HepG2 (cell line): ENCODE results near the gene KMT2E. TPM values are rescaled to one million over a fixed set of nuclear protein-coding genes. Genes with fewer than 3 reads are reported as not detected.

Experiments used
- AHR ChIP-seq: IDR thresholded peaks from 2 replicates; pipeline ENCODE4 v1.6.1; 2018; ENCODE audit warnings: missing genetic modification reagents, missing compliant biosample characterization
- CEBPG ChIP-seq: IDR thresholded peaks from 2 replicates; pipeline ENCODE4 v1.6.1; 2016
- IKZF4 ChIP-seq: sonication (generic); formaldehyde crosslinking; IDR thresholded peaks from 2 replicates; pipeline ENCODE4 v1.5.1; 2020; ENCODE audit warnings: borderline replicate concordance, mild to moderate bottlenecking, low read depth, missing genetic modification reagents; ENCODE audit errors: not compliant biosample characterization
- SALL1 ChIP-seq: sonication (generic); formaldehyde crosslinking; IDR thresholded peaks from 2 replicates; pipeline ENCODE4 v1.8.0; 2022; ENCODE audit warnings: mild to moderate bottlenecking, missing genetic modification reagents
- ZEB1 ChIP-seq: IDR thresholded peaks from 2 replicates; pipeline ENCODE4 v1.6.1; 2012; ENCODE audit warnings: mild to moderate bottlenecking, low read depth, inconsistent platforms; ENCODE audit not compliant: insufficient replicate concordance
- ZFP1 ChIP-seq: IDR thresholded peaks from 2 replicates; pipeline ENCODE4 v1.6.1; 2016
- ZFYVE20 ChIP-seq: sonication (generic); formaldehyde crosslinking; IDR thresholded peaks from 2 replicates; pipeline ENCODE4 v1.8.0; 2023; ENCODE audit warnings: low read depth, mild to moderate bottlenecking, moderate library complexity, missing genetic modification reagents, borderline replicate concordance
- ZNF124 ChIP-seq: sonication (generic); formaldehyde crosslinking; IDR thresholded peaks from 2 replicates; pipeline ENCODE4 v1.4.0; 2020; ENCODE audit warnings: missing genetic modification reagents
- ZNF496 ChIP-seq: sonication (generic); formaldehyde crosslinking; IDR thresholded peaks from 2 replicates; pipeline ENCODE4 v1.8.1; 2023; ENCODE audit warnings: mild to moderate bottlenecking, moderate library complexity, missing genetic modification reagents; ENCODE audit not compliant: insufficient replicate concordance
- ZNF572 ChIP-seq: sonication (generic); formaldehyde crosslinking; IDR thresholded peaks from 2 replicates; pipeline ENCODE4 v1.5.1; 2020; ENCODE audit warnings: mild to moderate bottlenecking, missing genetic modification reagents
- polyA plus RNA-seq, 8 experiments: library from polyadenylated mRNA; depleted of rRNA in 3 of 8; stranded (reverse) in 7 of 8; unstranded in 1 of 8; fragments of >200 nt; fragmentation: Illumina TruSeq in 4 of 8; extraction: Trizol in 4 of 8; gene quantifications; 2 replicates each; pipeline versions ENCODE4 v1.2.1 to v1.2.3, GENCODE V29; 2011 to 2016; ENCODE audit warnings: low read depth in 4 of 8, missing spikeins in 1 of 8, mixed read lengths in 1 of 8; ENCODE audit not compliant: insufficient read depth in 1 of 8
- total RNA-seq, 5 experiments: library from RNA; depleted of rRNA; stranded (reverse); fragments of >200 nt; fragmentation: Illumina TruSeq; extraction: Trizol; gene quantifications; 2 replicates each; pipeline ENCODE4 v1.2.3, GENCODE V29; 2016; ENCODE audit warnings: low read depth in 1 of 5
- TF ChIP-seq, protein P1 (sequence below), 2 experiments: sonication (generic) in 1 of 2; formaldehyde crosslinking in 1 of 2; IDR thresholded peaks; 2 replicates each; pipeline versions ENCODE4 v1.4.0 to v1.6.1; 2016 to 2020; ENCODE audit warnings: borderline replicate concordance in 1 of 2, low read depth in 1 of 2, mild to moderate bottlenecking in 1 of 2, missing genetic modification reagents in 1 of 2
- TF ChIP-seq, protein P2 (sequence below): sonication (generic); formaldehyde crosslinking; IDR thresholded peaks from 2 replicates; pipeline ENCODE4 v1.4.0; 2020; ENCODE audit warnings: missing genetic modification reagents
- TF ChIP-seq, protein P3 (sequence below): sonication (generic); formaldehyde crosslinking; IDR thresholded peaks from 2 replicates; pipeline ENCODE4 v1.5.0; 2020; ENCODE audit warnings: mild to moderate bottlenecking, missing genetic modification reagents
- TF ChIP-seq, protein P4 (sequence below): sonication (generic); formaldehyde crosslinking; IDR thresholded peaks from 2 replicates; pipeline ENCODE4 v1.4.0; 2020; ENCODE audit warnings: missing genetic modification reagents, borderline replicate concordance
- TF ChIP-seq, protein P5 (sequence below): IDR thresholded peaks from 2 replicates; pipeline ENCODE4 v1.6.1; 2016; ENCODE audit warnings: control low read depth
- TF ChIP-seq, protein P6 (sequence below): sonication (generic); formaldehyde crosslinking; IDR thresholded peaks from 2 replicates; pipeline ENCODE4 v1.4.0; 2020; ENCODE audit warnings: missing genetic modification reagents, mild to moderate bottlenecking, borderline replicate concordance

Gene KMT2E
- total and polyA plus RNA-seq, 2 of the 13 experiments (the other 11 are each of a cell fraction or from before 2014, with no cell fraction given) = 6.3 to 24.4 TPM

DNA sequence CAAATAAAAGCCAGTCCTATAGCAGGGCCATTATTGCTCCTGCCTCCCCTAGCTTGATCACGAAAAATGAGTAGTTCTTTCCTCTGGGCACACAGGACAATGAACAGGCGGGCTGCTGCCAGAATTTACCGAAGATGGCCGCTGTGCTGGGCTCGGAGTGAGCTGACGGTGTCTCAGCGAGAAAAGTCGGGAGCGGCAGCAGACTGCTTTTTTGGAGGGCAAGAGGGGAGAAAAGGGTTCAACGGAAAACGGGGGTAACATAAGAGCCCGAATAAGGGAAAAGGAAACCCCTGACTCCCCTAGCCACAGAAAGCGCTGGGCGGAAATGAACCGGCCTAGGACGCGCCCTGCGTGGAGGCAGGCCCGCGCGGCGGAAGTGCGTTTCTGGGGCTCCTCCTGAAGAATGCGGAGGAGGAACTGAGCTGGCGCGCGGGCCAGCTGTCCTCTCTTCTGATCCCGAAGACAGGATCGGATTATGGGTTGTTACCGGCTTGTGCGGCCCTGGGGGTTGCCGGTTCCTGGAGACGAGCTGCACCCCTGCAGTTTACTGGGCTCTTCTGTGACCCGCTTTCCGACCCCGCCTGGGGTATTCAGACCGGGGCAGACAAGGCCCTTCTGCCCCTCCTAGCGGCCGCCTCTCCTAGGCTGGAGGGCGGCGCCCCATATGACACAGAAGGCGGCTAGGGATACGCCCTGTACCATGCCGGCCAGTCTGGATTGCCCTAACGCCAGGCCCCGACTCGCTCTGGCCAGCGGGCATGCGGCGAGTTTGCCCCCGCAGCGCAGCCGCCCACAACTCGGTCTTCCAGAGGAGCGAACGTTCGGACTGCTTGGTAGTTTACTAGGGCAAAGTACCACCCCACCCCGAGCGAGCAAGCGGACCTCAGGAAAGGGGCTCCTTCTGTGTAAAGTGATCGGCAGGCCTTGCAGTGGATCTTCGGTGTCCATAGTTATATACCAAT lies 30.1 kb upstream of the KMT2E start (continued):
- TF ChIP-seq, protein P1, sequence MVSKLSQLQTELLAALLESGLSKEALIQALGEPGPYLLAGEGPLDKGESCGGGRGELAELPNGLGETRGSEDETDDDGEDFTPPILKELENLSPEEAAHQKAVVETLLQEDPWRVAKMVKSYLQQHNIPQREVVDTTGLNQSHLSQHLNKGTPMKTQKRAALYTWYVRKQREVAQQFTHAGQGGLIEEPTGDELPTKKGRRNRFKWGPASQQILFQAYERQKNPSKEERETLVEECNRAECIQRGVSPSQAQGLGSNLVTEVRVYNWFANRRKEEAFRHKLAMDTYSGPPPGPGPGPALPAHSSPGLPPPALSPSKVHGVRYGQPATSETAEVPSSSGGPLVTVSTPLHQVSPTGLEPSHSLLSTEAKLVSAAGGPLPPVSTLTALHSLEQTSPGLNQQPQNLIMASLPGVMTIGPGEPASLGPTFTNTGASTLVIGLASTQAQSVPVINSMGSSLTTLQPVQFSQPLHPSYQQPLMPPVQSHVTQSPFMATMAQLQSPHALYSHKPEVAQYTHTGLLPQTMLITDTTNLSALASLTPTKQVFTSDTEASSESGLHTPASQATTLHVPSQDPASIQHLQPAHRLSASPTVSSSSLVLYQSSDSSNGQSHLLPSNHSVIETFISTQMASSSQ (IDR thresholded peaks at IDR 0.05; ENCODE audit: low read depth) = no peak
- TF ChIP-seq, protein P1 (CRISPR knock-in tag; IDR thresholded peaks at IDR 0.05; ENCODE audit: borderline replicate concordance) = peak; percentile 68; the same call in 1 of the 2 replicates
- TF ChIP-seq SALL1 = peak; percentile 70
- no peak for TF ChIP-seq CEBPG (CRISPR knock-in tag)
- peak; percentile 22 for TF ChIP-seq IKZF4
- TF ChIP-seq, protein P2, sequence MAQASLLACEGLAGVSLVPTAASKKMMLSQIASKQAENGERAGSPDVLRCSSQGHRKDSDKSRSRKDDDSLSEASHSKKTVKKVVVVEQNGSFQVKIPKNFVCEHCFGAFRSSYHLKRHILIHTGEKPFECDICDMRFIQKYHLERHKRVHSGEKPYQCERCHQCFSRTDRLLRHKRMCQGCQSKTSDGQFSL (CRISPR knock-in tag) = no peak
- TF ChIP-seq ZNF124 (CRISPR knock-in tag) = peak; percentile 32; the same call in 1 of the 2 replicates
- 0 out of 2 replicates have a peak, but pooled peaks have one; percentile 23 for TF ChIP-seq ZFP1
- peak; percentile 27 for TF ChIP-seq ZEB1
- TF ChIP-seq, protein P3, sequence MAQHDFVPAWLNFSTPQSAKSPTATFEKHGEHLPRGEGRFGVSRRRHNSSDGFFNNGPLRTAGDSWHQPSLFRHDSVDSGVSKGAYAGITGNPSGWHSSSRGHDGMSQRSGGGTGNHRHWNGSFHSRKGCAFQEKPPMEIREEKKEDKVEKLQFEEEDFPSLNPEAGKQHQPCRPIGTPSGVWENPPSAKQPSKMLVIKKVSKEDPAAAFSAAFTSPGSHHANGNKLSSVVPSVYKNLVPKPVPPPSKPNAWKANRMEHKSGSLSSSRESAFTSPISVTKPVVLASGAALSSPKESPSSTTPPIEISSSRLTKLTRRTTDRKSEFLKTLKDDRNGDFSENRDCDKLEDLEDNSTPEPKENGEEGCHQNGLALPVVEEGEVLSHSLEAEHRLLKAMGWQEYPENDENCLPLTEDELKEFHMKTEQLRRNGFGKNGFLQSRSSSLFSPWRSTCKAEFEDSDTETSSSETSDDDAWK (CRISPR knock-in tag) = no peak
- TF ChIP-seq ZNF572 = 0 out of 2 replicates have a peak, but pooled peaks have one; percentile 32
- TF ChIP-seq, protein P4, sequence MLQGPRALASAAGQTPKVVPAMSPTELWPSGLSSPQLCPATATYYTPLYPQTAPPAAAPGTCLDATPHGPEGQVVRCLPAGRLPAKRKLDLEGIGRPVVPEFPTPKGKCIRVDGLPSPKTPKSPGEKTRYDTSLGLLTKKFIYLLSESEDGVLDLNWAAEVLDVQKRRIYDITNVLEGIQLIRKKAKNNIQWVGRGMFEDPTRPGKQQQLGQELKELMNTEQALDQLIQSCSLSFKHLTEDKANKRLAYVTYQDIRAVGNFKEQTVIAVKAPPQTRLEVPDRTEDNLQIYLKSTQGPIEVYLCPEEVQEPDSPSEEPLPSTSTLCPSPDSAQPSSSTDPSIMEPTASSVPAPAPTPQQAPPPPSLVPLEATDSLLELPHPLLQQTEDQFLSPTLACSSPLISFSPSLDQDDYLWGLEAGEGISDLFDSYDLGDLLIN (CRISPR knock-in tag) = no peak
- peak; percentile 58; the same call in 1 of the 2 replicates for TF ChIP-seq AHR (CRISPR knock-in tag)
- TF ChIP-seq, protein P5, sequence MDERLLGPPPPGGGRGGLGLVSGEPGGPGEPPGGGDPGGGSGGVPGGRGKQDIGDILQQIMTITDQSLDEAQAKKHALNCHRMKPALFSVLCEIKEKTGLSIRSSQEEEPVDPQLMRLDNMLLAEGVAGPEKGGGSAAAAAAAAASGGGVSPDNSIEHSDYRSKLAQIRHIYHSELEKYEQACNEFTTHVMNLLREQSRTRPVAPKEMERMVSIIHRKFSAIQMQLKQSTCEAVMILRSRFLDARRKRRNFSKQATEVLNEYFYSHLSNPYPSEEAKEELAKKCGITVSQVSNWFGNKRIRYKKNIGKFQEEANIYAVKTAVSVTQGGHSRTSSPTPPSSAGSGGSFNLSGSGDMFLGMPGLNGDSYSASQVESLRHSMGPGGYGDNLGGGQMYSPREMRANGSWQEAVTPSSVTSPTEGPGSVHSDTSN (CRISPR knock-in tag) = no peak
- TF ChIP-seq, protein P6, sequence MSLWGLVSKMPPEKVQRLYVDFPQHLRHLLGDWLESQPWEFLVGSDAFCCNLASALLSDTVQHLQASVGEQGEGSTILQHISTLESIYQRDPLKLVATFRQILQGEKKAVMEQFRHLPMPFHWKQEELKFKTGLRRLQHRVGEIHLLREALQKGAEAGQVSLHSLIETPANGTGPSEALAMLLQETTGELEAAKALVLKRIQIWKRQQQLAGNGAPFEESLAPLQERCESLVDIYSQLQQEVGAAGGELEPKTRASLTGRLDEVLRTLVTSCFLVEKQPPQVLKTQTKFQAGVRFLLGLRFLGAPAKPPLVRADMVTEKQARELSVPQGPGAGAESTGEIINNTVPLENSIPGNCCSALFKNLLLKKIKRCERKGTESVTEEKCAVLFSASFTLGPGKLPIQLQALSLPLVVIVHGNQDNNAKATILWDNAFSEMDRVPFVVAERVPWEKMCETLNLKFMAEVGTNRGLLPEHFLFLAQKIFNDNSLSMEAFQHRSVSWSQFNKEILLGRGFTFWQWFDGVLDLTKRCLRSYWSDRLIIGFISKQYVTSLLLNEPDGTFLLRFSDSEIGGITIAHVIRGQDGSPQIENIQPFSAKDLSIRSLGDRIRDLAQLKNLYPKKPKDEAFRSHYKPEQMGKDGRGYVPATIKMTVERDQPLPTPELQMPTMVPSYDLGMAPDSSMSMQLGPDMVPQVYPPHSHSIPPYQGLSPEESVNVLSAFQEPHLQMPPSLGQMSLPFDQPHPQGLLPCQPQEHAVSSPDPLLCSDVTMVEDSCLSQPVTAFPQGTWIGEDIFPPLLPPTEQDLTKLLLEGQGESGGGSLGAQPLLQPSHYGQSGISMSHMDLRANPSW = no peak
- no peak; the same call in 1 of the 2 replicates for TF ChIP-seq ZFYVE20 (CRISPR knock-in tag)
- TF ChIP-seq ZNF496 (CRISPR knock-in tag) = no peak
